ENCODE measurements around the gene SERPINA9.

SERPINA9 gene, protein sequence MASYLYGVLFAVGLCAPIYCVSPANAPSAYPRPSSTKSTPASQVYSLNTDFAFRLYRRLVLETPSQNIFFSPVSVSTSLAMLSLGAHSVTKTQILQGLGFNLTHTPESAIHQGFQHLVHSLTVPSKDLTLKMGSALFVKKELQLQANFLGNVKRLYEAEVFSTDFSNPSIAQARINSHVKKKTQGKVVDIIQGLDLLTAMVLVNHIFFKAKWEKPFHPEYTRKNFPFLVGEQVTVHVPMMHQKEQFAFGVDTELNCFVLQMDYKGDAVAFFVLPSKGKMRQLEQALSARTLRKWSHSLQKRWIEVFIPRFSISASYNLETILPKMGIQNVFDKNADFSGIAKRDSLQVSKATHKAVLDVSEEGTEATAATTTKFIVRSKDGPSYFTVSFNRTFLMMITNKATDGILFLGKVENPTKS

DNA sequence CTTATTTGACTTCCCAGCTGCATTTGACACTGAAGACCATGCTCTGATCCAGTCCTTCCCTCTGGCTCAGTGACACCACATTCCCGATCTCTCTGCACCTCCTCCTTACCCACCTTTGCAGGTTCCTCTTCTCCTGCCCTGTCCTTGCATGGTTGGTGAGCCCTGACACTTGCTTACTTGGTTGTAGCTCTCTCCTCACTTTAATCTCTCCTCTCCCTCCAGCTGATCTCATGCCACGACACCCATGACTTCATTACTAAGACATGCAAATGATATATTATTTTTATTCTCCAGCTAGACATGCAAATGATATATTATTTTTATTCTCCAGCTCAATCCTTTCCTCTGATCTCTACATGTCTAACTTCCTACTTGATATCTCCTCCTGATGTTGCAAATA lies at the start of gene SERPINA9:
Gene SERPINA9, minus strand, starts transcription at position 175 of the 400 bp plus-strand sequence. CDS start 6,357 bp downstream, outside the sequence.
- H3K9ac ChIP-seq (ENCODE audit: low read length): peak within 1 kb of the TSS; percentile 80
- peaks cover 28% of the 10 kb centered on the region for H3F3A ChIP-seq (ENCODE audit: insufficient read depth)
- H3K79me2 ChIP-seq (ENCODE audit: insufficient read depth, low read length): peaks cover 42% of the 10 kb centered on the region
- no peaks in the 10 kb centered on the region for H3K27me3 ChIP-seq (ENCODE audit: low read length)
- peak within 1 kb of the TSS; percentile 99 for H3K27ac ChIP-seq (ENCODE audit: low read depth, low read length)
- no peaks in the 10 kb centered on the region for H4K20me1 ChIP-seq (ENCODE audit: low read depth, low read length)
- H3K36me3 ChIP-seq (ENCODE audit: low read length): peaks cover 5% of the 10 kb centered on the region; the same call in 1 of the 2 replicates
- peaks cover 4% of the 10 kb centered on the region; the same call in 1 of the 2 replicates for H3K9me3 ChIP-seq (ENCODE audit: insufficient read depth, low read length)
- peak within 1 kb of the TSS; percentile 58 for H3K4me3 ChIP-seq (ENCODE audit: insufficient read depth, low read length, poor library complexity, severe bottlenecking)
- H3K9me2 ChIP-seq (replicated peaks; ENCODE audit: insufficient read depth, low read length): no peaks in the 10 kb centered on the region
- TF ChIP-seq, protein P1, sequence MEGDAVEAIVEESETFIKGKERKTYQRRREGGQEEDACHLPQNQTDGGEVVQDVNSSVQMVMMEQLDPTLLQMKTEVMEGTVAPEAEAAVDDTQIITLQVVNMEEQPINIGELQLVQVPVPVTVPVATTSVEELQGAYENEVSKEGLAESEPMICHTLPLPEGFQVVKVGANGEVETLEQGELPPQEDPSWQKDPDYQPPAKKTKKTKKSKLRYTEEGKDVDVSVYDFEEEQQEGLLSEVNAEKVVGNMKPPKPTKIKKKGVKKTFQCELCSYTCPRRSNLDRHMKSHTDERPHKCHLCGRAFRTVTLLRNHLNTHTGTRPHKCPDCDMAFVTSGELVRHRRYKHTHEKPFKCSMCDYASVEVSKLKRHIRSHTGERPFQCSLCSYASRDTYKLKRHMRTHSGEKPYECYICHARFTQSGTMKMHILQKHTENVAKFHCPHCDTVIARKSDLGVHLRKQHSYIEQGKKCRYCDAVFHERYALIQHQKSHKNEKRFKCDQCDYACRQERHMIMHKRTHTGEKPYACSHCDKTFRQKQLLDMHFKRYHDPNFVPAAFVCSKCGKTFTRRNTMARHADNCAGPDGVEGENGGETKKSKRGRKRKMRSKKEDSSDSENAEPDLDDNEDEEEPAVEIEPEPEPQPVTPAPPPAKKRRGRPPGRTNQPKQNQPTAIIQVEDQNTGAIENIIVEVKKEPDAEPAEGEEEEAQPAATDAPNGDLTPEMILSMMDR (IDR thresholded peaks at IDR 0.05; ENCODE audit: insufficient read depth, low read length, poor library complexity, severe bottlenecking): no peak
- TF ChIP-seq EZH2phosphoT487 (conservative IDR thresholded peaks at IDR 0.05; ENCODE audit: low read length): no peak
- H3K4me2 ChIP-seq (ENCODE audit: low read depth, low read length, poor library complexity, severe bottlenecking): peak within 1 kb of the TSS; percentile 59
- no peak within 1 kb of the TSS for H2AFZ ChIP-seq (ENCODE audit: low read depth, low read length, severe bottlenecking)

DNA sequence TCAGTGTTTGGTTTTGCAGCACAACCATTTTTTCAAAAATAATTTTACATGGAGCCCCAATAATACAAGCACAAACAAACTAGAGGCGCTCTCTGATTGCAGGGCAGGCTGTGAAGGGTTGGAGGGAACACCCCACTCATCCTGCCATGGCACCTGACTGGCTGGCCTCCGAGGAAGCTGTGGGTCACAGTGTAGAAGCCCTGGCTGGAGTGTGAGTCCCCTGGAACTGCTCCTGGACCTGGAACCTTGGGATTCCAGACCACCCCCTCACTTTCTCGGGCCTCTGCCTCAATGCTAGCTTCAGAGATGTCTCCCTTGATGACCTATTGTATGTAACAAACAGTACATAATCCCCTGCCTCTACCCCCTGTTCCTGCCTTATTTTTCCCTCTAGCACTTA lies 48.1 kb upstream of the SERPINA9 start:
- H4K20me1 ChIP-seq (ENCODE audit: low read depth, low read length): no peaks in the 10 kb centered on the region
- H3K4me2 ChIP-seq (ENCODE audit: low read depth, low read length, poor library complexity, severe bottlenecking): no peak overlapping the region
- no peak overlapping the region for H3K27ac ChIP-seq (ENCODE audit: low read depth, low read length)
- no peaks in the 10 kb centered on the region for H3K27me3 ChIP-seq (ENCODE audit: low read length)
- no peak overlapping the region for H3K4me3 ChIP-seq (ENCODE audit: insufficient read depth, low read length, poor library complexity, severe bottlenecking)
- no peak for TF ChIP-seq EZH2phosphoT487 (conservative IDR thresholded peaks at IDR 0.05; ENCODE audit: low read length)
- TF ChIP-seq, protein P1 (IDR thresholded peaks at IDR 0.05; ENCODE audit: insufficient read depth, low read length, poor library complexity, severe bottlenecking): no peak
- no peaks in the 10 kb centered on the region for H3F3A ChIP-seq (ENCODE audit: insufficient read depth)
- H2AFZ ChIP-seq (ENCODE audit: low read depth, low read length, severe bottlenecking): no peak overlapping the region
- peaks cover 5% of the 10 kb centered on the region; the same call in 1 of the 2 replicates for H3K9me3 ChIP-seq (ENCODE audit: insufficient read depth, low read length)
- H3K79me2 ChIP-seq (ENCODE audit: insufficient read depth, low read length): no peaks in the 10 kb centered on the region
- H3K9ac ChIP-seq (ENCODE audit: low read length): no peak overlapping the region
- no peaks in the 10 kb centered on the region for H3K36me3 ChIP-seq (ENCODE audit: low read length)
- H3K9me2 ChIP-seq (replicated peaks; ENCODE audit: insufficient read depth, low read length): no peaks in the 10 kb centered on the region

DNA sequence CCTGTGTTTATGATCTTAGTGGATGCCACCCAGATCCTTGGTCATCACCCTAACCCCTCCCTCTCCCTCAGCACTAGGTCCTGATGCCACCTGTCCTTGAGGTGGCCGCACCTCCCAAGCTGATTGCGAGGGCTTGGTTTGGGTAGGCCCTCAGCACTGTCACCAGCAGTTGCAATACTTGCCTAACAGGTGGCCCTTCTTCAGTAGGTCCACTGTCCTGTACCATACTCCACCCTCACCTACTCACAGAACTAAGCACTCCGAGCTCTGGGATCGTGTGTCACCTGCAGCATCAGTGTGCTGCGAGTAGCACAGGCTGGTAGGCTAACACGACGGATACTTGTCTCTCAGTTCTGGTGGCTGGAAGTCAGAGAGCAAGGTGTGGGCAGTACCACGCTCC lies 47.3 kb upstream of the SERPINA9 start:
- H3K4me2 ChIP-seq (ENCODE audit: low read depth, low read length, poor library complexity, severe bottlenecking): no peak overlapping the region
- H3K27ac ChIP-seq (ENCODE audit: low read depth, low read length): no peak overlapping the region
- H3K9me2 ChIP-seq (replicated peaks; ENCODE audit: insufficient read depth, low read length): no peaks in the 10 kb centered on the region
- H3K9ac ChIP-seq (ENCODE audit: low read length): no peak overlapping the region
- no peaks in the 10 kb centered on the region for H3K79me2 ChIP-seq (ENCODE audit: insufficient read depth, low read length)
- no peaks in the 10 kb centered on the region for H3F3A ChIP-seq (ENCODE audit: insufficient read depth)
- H4K20me1 ChIP-seq (ENCODE audit: low read depth, low read length): no peaks in the 10 kb centered on the region
- H3K27me3 ChIP-seq (ENCODE audit: low read length): no peaks in the 10 kb centered on the region
- H2AFZ ChIP-seq (ENCODE audit: low read depth, low read length, severe bottlenecking): no peak overlapping the region
- TF ChIP-seq, protein P1 (IDR thresholded peaks at IDR 0.05; ENCODE audit: insufficient read depth, low read length, poor library complexity, severe bottlenecking): no peak
- no peak for TF ChIP-seq EZH2phosphoT487 (conservative IDR thresholded peaks at IDR 0.05; ENCODE audit: low read length)
- H3K9me3 ChIP-seq (ENCODE audit: insufficient read depth, low read length): peaks cover 5% of the 10 kb centered on the region; the same call in 1 of the 2 replicates
- no peaks in the 10 kb centered on the region for H3K36me3 ChIP-seq (ENCODE audit: low read length)
- H3K4me3 ChIP-seq (ENCODE audit: insufficient read depth, low read length, poor library complexity, severe bottlenecking): no peak overlapping the region

Measured in SU-DHL-6 (cell line).